GM18526 (cell line): ENCODE measurements around the gene FBLIM1.
"Not testable (repeated sequence)": the region's sequence is repeated elsewhere in the genome, so short reads cannot be mapped to it uniquely, and the experiment has no call there.

Source experiments
- POLR2A ChIP-seq: IDR thresholded peaks from 3 replicates; pipeline ENCODE4 v1.6.1; 2011; ENCODE audit not compliant: insufficient read length; ENCODE audit errors: extremely low read depth

Gene FBLIM1

GRCh38 chr1:15802234-15802965 is 43.8 kb downstream of the FBLIM1 start:
- no peak for TF ChIP-seq POLR2A

- no peak for TF ChIP-seq POLR2A
Observed at GRCh38 chr1:15803380-15803779, 44.8 kb downstream of the FBLIM1 start.

GRCh38 chr1:15804060-15804459 is 45.5 kb downstream of the FBLIM1 start:
- no peak for TF ChIP-seq POLR2A

GRCh38 chr1:15807121-15807520 is 48.5 kb downstream of the FBLIM1 start:
- no peak for TF ChIP-seq POLR2A

GRCh38 chr1:15807549-15807948 is 49.0 kb downstream of the FBLIM1 start, which contains the start of gene UQCRHL:
Gene UQCRHL (minus strand): TSS chr1:15807649. CDS start chr1:15807649, 0 bp downstream.
- TF ChIP-seq POLR2A: not testable (repeated sequence)

- TF ChIP-seq POLR2A: no peak
Observed at GRCh38 chr1:15808955-15809354, 50.4 kb downstream of the FBLIM1 start.

GRCh38 chr1:15810073-15810472 is 51.5 kb downstream of the FBLIM1 start:
- no peak for TF ChIP-seq POLR2A

- TF ChIP-seq POLR2A: no peak
Observed at GRCh38 chr1:15816674-15817073, 58.1 kb downstream of the FBLIM1 start.

GRCh38 chr1:15820478-15820877 is 61.9 kb downstream of the FBLIM1 start:
- TF ChIP-seq POLR2A: no peak

- TF ChIP-seq POLR2A: no peak
Observed at GRCh38 chr1:15825800-15826199, 67.2 kb downstream of the FBLIM1 start.

- no peak for TF ChIP-seq POLR2A
Observed at GRCh38 chr1:15826810-15827507, 68.4 kb downstream of the FBLIM1 start.

GRCh38 chr1:15830258-15830657 is 71.7 kb downstream of the FBLIM1 start:
- no peak for TF ChIP-seq POLR2A

- TF ChIP-seq POLR2A: no peak
Observed at GRCh38 chr1:15833069-15833679, 74.6 kb downstream of the FBLIM1 start.

GRCh38 chr1:15833842-15834405 is 75.3 kb downstream of the FBLIM1 start:
- no peak for TF ChIP-seq POLR2A

GRCh38 chr1:15834406-15835204 is 76.0 kb downstream of the FBLIM1 start:
- TF ChIP-seq POLR2A: peak; percentile 68
